Measurements from ENCODE around the gene PCDH18. TPM values are rescaled to one million over a fixed set of nuclear protein-coding genes. Genes with fewer than 3 reads are reported as not detected.

Gene PCDH18
- total RNA-seq, 4 donors from 2014 or later: 49.6 to 61.3 (median 54.3) TPM

GRCh38 chr4:137536789-137537561 is 4.7 kb upstream of the PCDH18 start:
- 87 to 90% methylated on average over 5 of the region's 5 CpGs for WGBS, 2 donors
- DNase-seq (ENCODE audit: low spot score in 2 of 2): no peak
- no peak overlapping the region for H3K27ac ChIP-seq
- TF ChIP-seq EP300 (IDR thresholded peaks at IDR 0.05): no peak
- TF ChIP-seq CTCF (IDR thresholded peaks at IDR 0.05): no peak
- no peak for TF ChIP-seq POLR2A (IDR thresholded peaks at IDR 0.05)
- H3K4me3 ChIP-seq: no peak overlapping the region
- no peaks in the 10 kb centered on the region for H3K9me3 ChIP-seq
- H3K27me3 ChIP-seq: no peaks in the 10 kb centered on the region
- H3K36me3 ChIP-seq: no peaks in the 10 kb centered on the region
- peaks cover 0 to 7% (median 3%) of the 10 kb centered on the region in 4 donors for H3K4me1 ChIP-seq

DNA sequence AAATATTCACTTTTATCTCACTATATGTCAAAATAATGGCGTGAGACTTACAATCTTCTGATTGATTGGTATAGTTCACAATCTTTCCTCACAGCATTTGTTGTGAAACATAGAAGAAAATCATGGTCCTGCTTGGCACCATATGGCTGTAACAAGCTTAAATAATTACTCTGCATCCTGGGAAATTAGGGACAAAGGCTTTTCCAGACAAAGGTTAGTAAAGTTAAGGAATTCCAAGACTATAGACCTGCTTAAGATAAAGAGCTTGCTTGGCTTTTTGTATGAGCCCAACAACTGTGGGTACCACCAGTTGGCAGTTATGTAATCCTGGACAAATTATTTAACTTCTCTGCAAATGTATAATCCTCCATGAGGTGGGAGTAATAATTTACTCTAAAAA is 3.4 kb upstream of the PCDH18 start:
- H3K4me3 ChIP-seq: no peak overlapping the region
- H3K4me1 ChIP-seq: peaks cover 0 to 15% (median 3%) of the 10 kb centered on the region in 4 donors
- H3K27ac ChIP-seq: no peak overlapping the region
- no peaks in the 10 kb centered on the region for H3K27me3 ChIP-seq
- H3K36me3 ChIP-seq: no peaks in the 10 kb centered on the region
- TF ChIP-seq EP300 (IDR thresholded peaks at IDR 0.05) (no peak), CTCF (IDR thresholded peaks at IDR 0.05) (no peak), POLR2A (IDR thresholded peaks at IDR 0.05) (no peak)
- DNase-seq (ENCODE audit: low spot score in 2 of 2): no peak
- 100% methylated on average over 1 of the region's 1 CpG for WGBS, 2 donors
- no peaks in the 10 kb centered on the region for H3K9me3 ChIP-seq

DNA sequence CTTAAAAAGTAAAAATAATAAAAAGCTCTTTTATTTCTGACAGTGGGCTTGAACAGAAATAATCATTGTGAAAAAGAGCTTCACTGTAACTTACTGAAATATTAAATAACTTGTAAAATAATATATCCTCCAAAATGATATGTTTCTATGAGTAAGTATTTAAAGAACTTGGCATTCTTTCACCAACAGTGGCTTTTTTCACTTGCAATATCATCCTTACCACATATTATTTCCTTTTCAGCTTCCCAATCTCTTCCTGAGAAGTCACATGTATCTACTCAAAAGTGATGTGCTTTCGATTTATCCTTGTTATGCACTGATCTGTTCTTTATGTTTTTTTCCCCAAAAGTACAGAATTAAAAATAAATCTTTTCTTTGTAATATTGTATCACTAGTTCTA is 2.2 kb upstream of the PCDH18 start:
- DNase-seq (ENCODE audit: low spot score in 2 of 2): no peak
- Histone ChIP-seq H3K27me3 (no peaks in the 10 kb centered on the region), H3K9me3 (no peaks in the 10 kb centered on the region), H3K27ac (peak overlapping the region in 2 of 4 donors; percentile 77 to 87), H3K4me1 (peaks cover 0 to 16% (median 3%) of the 10 kb centered on the region in 4 donors), H3K36me3 (no peaks in the 10 kb centered on the region), H3K4me3 (no peak overlapping the region)
- 56 to 78% methylated on average over 1 of the region's 1 CpG for WGBS, 2 donors
- TF ChIP-seq POLR2A (IDR thresholded peaks at IDR 0.05) (no peak), EP300 (IDR thresholded peaks at IDR 0.05) (no peak), CTCF (IDR thresholded peaks at IDR 0.05) (no peak)

- DNase-seq (ENCODE audit: low spot score in 2 of 2): no peak
- WGBS, 2 donors: 35 to 37% methylated on average over 2 of the region's 2 CpGs
- Histone ChIP-seq H3K27ac (peak overlapping the region in 3 of 4 donors; percentile 25 to 87 (median 77)), H3K27me3 (no peaks in the 10 kb centered on the region), H3K36me3 (no peaks in the 10 kb centered on the region), H3K4me1 (peaks cover 0 to 16% (median 3%) of the 10 kb centered on the region in 4 donors), H3K9me3 (no peaks in the 10 kb centered on the region), H3K4me3 (peak overlapping the region in 2 of 4 donors; percentile 31 to 55)
- TF ChIP-seq POLR2A (IDR thresholded peaks at IDR 0.05) (no peak), CTCF (IDR thresholded peaks at IDR 0.05) (no peak), EP300 (IDR thresholded peaks at IDR 0.05) (no peak)
Observed at GRCh38 chr4:137533855-137534254, 1.6 kb upstream of the PCDH18 start.

DNA sequence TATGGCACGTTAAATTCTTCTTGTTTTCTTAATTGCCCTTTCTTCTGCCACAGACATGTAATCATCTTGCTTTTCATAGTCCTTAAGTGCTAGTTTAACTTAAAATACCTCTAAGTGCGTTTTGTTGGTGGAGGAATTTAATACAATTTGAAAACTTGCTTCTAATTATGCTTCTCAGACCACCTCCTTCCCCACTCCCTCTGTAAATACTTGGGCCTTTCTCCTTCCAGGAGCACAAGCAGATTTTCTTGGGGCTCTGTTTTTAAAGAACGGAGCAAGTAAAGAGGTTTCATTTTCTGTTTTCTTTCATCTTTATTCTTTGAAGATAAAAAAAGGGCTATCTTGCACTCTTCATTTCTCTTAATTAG is 559 bp upstream of the PCDH18 start:
- TF ChIP-seq POLR2A (IDR thresholded peaks at IDR 0.05) (no peak), EP300 (IDR thresholded peaks at IDR 0.05) (no peak), CTCF (IDR thresholded peaks at IDR 0.05) (no peak)
- 5 to 11% methylated on average over 3 of the region's 3 CpGs for WGBS, 2 donors
- Histone ChIP-seq H3K4me3 (peak overlapping the region; percentile 31 to 55 (median 46)), H3K27me3 (no peaks in the 10 kb centered on the region), H3K27ac (peak overlapping the region; percentile 46 to 87 (median 73)), H3K9me3 (no peaks in the 10 kb centered on the region), H3K36me3 (no peaks in the 10 kb centered on the region), H3K4me1 (peaks cover 0 to 18% (median 3%) of the 10 kb centered on the region in 4 donors)
- DNase-seq (ENCODE audit: low spot score in 2 of 2): no peak

Data from tibial nerve (tissue), 4 donors.